Hepatocyte (in vitro differentiated cells): ENCODE measurements around the gene NTHL1. TPM values are rescaled to one million over a fixed set of nuclear protein-coding genes. Genes with fewer than 3 reads are reported as not detected.

Source experiments
- DNase-seq: peaks from one replicate; pipeline ENCODE4 v3.0.0-alpha.2; 2016; ENCODE audit warnings: low spot score
- H2AFZ ChIP-seq: fragments of 200-600 bp; sonication (generic); 2 replicates; pipeline ENCODE4 v1.6.0; 2016; ENCODE audit warnings: antibody characterized with exemption, mild to moderate bottlenecking
- H3K27ac ChIP-seq: fragments of 200-600 bp; sonication (generic); 2 replicates; pipeline ENCODE4 v1.5.1; 2016; ENCODE audit warnings: mild to moderate bottlenecking
- H3K27me3 ChIP-seq: fragments of 200-600 bp; sonication (generic); 2 replicates; pipeline ENCODE4 v1.6.1; 2016
- H3K36me3 ChIP-seq: fragments of 200-600 bp; sonication (generic); replicated peaks from 2 replicates; pipeline ENCODE4 v1.5.1; 2016; ENCODE audit warnings: low read depth; ENCODE audit not compliant: insufficient read depth
- H3K4me1 ChIP-seq: fragments of 200-600 bp; sonication (generic); 2 replicates; pipeline ENCODE4 v1.5.1; 2016; ENCODE audit warnings: mild to moderate bottlenecking, moderate library complexity; ENCODE audit not compliant: insufficient read depth
- H3K4me2 ChIP-seq: fragments of 200-600 bp; sonication (generic); 2 replicates; pipeline ENCODE4 v1.6.0; 2016
- H3K4me3 ChIP-seq: fragments of 200-600 bp; sonication (generic); 2 replicates; pipeline ENCODE4 v1.5.1; 2016; ENCODE audit warnings: mild to moderate bottlenecking
- H3K79me2 ChIP-seq: fragments of 200-600 bp; sonication (generic); 2 replicates; pipeline ENCODE4 v1.6.0; 2017; ENCODE audit warnings: mild to moderate bottlenecking
- H3K9me2 ChIP-seq: fragments of 200-600 bp; sonication (generic); replicated peaks from 2 replicates; pipeline ENCODE4 v1.6.0; 2017; ENCODE audit warnings: mild to moderate bottlenecking; ENCODE audit not compliant: insufficient read depth
- H3K9me3 ChIP-seq: fragments of 200-600 bp; sonication (generic); 2 replicates; pipeline ENCODE4 v1.5.1; 2016; ENCODE audit warnings: low read depth, mild to moderate bottlenecking
- H4K20me1 ChIP-seq: fragments of 200-600 bp; sonication (generic); 2 replicates; pipeline ENCODE4 v1.6.0; 2016; ENCODE audit warnings: mild to moderate bottlenecking; ENCODE audit not compliant: insufficient read depth, poor library complexity, severe bottlenecking
- EZH2 ChIP-seq: fragments of 200-600 bp; sonication (generic); IDR thresholded peaks from 2 replicates; pipeline ENCODE4 v1.6.1; 2016; ENCODE audit warnings: antibody characterized with exemption, mild to moderate bottlenecking, borderline replicate concordance
- EZH2phosphoT487 ChIP-seq: fragments of 200-600 bp; sonication (generic); IDR thresholded peaks from one replicate; pipeline ENCODE4 v1.6.1; 2018; ENCODE audit warnings: antibody characterized with exemption, mild to moderate bottlenecking, low read depth, moderate library complexity; ENCODE audit not compliant: unreplicated experiment, severe bottlenecking
- WGBS: methylation state at CpG from one replicate; pipeline ENCODE4 v1.1.6; 2016; ENCODE audit warnings: low lambda C conversion rate; ENCODE audit errors: missing lambda C conversion rate; 5-methylcytosine and 5-hydroxymethylcytosine counted together
- polyA plus RNA-seq: library from polyadenylated mRNA; unstranded; fragments of >200 nt; fragmentation: Nextera tagmentation; extraction: Ambion mirVana; gene quantifications from 2 replicates; pipeline ENCODE4 v1.2.1, GENCODE V29; 2016
- total RNA-seq: library from RNA; depleted of rRNA; stranded (reverse); fragments of >200 nt; gene quantifications from 2 replicates; pipeline ENCODE4 v1.2.3, GENCODE V29; 2014
- TF ChIP-seq, protein P1 (sequence below): fragments of 200-600 bp; sonication (generic); IDR thresholded peaks from 2 replicates; pipeline ENCODE4 v1.5.1; 2016; ENCODE audit warnings: antibody characterized with exemption, mild to moderate bottlenecking; ENCODE audit not compliant: poor library complexity

Gene NTHL1
- total and polyA plus RNA-seq, 2 experiments from 2014 or later = 19.6 to 28.5 TPM

DNA sequence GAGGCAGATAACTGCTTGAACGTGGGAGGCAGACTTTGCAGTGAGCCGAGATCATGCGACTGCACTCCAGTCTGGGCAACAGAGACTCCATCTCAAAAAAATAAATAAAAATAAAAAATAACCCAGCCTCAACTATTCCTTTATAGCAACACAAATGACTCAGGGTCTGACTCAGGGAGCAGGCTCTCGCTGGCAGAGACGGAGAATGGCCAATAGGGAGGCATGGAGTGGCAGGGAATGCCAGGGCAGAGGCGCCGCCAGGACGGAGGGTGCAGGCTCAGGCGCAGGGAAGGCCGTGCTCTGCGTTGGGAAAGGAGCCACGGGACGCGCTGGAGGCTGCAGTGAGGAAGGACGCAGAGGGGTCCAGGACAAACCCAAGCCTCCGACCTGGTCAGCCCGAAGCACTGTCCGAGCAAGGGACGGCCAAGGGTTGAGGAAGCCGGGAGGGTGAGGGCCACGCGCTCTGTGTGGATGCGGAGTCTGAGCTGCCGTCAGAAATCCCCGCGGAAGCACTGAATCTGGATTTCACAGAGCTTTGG, 47.8 kb upstream of the NTHL1 start:
- no peaks in the 10 kb centered on the region for H3K79me2 ChIP-seq
- no peak overlapping the region for H3K27ac ChIP-seq
- H3K4me3 ChIP-seq = no peak overlapping the region
- no peak overlapping the region for H2AFZ ChIP-seq
- no peaks in the 10 kb centered on the region for H3K36me3 ChIP-seq
- H3K27me3 ChIP-seq = no peaks in the 10 kb centered on the region
- H3K4me1 ChIP-seq = peaks cover 9% of the 10 kb centered on the region
- WGBS = 99% methylated on average over 26 of the region's 26 CpGs
- TF ChIP-seq, protein P1, sequence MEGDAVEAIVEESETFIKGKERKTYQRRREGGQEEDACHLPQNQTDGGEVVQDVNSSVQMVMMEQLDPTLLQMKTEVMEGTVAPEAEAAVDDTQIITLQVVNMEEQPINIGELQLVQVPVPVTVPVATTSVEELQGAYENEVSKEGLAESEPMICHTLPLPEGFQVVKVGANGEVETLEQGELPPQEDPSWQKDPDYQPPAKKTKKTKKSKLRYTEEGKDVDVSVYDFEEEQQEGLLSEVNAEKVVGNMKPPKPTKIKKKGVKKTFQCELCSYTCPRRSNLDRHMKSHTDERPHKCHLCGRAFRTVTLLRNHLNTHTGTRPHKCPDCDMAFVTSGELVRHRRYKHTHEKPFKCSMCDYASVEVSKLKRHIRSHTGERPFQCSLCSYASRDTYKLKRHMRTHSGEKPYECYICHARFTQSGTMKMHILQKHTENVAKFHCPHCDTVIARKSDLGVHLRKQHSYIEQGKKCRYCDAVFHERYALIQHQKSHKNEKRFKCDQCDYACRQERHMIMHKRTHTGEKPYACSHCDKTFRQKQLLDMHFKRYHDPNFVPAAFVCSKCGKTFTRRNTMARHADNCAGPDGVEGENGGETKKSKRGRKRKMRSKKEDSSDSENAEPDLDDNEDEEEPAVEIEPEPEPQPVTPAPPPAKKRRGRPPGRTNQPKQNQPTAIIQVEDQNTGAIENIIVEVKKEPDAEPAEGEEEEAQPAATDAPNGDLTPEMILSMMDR = no peak
- no peak for TF ChIP-seq EZH2
- no peak for TF ChIP-seq EZH2phosphoT487
- peaks cover 7% of the 10 kb centered on the region for H4K20me1 ChIP-seq
- no peaks in the 10 kb centered on the region for H3K9me2 ChIP-seq
- no peak overlapping the region for H3K4me2 ChIP-seq
- no peaks in the 10 kb centered on the region for H3K9me3 ChIP-seq
- DNase-seq = peak; percentile 3

DNA sequence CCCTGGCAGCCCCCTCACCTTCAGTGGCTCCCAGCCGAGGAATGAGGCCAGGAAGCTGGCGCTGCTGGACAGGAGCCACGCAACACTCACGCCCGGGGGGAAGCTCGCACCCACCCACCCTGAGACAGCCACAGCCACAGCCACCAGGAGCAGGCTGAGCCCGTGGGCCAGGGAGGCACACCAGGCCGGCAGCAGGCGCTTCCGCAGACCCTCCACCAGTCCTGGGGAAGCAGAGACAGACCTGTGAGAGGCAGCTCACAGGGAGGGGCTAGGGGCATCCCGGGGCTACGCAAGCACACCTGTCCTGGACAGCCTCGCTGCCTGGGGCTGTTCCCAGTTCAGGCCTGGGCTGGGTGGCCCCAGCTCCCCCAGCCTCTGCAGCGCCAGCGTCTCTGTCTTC, 46.2 kb upstream of the NTHL1 start:
- H3K36me3 ChIP-seq = no peaks in the 10 kb centered on the region
- TF ChIP-seq EZH2 (no peak), EZH2phosphoT487 (no peak)
- TF ChIP-seq, protein P1 = no peak

GRCh38 chr16:2092866-2093265, 45.2 kb upstream of the NTHL1 start:
- no peak overlapping the region for H3K4me2 ChIP-seq
- no peak overlapping the region for H3K4me3 ChIP-seq
- no peak overlapping the region for H2AFZ ChIP-seq
- H3K9me2 ChIP-seq = no peaks in the 10 kb centered on the region
- 100% methylated on average over 13 of the region's 13 CpGs for WGBS
- peak; percentile 5 for DNase-seq
- H3K9me3 ChIP-seq = no peaks in the 10 kb centered on the region
- no peaks in the 10 kb centered on the region for H3K36me3 ChIP-seq
- TF ChIP-seq EZH2phosphoT487 = no peak
- TF ChIP-seq EZH2 = no peak
- TF ChIP-seq, protein P1 = no peak
- H4K20me1 ChIP-seq = peaks cover 7% of the 10 kb centered on the region
- H3K4me1 ChIP-seq = peaks cover 9% of the 10 kb centered on the region
- H3K27me3 ChIP-seq = no peaks in the 10 kb centered on the region
- no peaks in the 10 kb centered on the region for H3K79me2 ChIP-seq
- H3K27ac ChIP-seq = no peak overlapping the region

More for the DNA sequence above, 46.2 kb upstream of the NTHL1 start:
- Histone ChIP-seq H3K27ac (no peak overlapping the region), H4K20me1 (peaks cover 7% of the 10 kb centered on the region), H3K4me1 (peaks cover 9% of the 10 kb centered on the region), H3K4me2 (no peak overlapping the region), H2AFZ (no peak overlapping the region), H3K27me3 (no peaks in the 10 kb centered on the region), H3K9me2 (no peaks in the 10 kb centered on the region), H3K79me2 (no peaks in the 10 kb centered on the region), H3K9me3 (no peaks in the 10 kb centered on the region), H3K4me3 (no peak overlapping the region)
- WGBS = 96% methylated on average over 13 of the region's 15 CpGs
- DNase-seq = peak; percentile 3

- Histone ChIP-seq H3K4me2 (peak overlapping the region; percentile 81), H3K79me2 (no peaks in the 10 kb centered on the region), H2AFZ (no peak overlapping the region), H3K27me3 (no peaks in the 10 kb centered on the region), H4K20me1 (peaks cover 7% of the 10 kb centered on the region), H3K9me3 (no peaks in the 10 kb centered on the region), H3K9me2 (no peaks in the 10 kb centered on the region), H3K36me3 (no peaks in the 10 kb centered on the region), H3K4me1 (peaks cover 9% of the 10 kb centered on the region), H3K4me3 (no peak overlapping the region), H3K27ac (peak overlapping the region; percentile 65)
- DNase-seq = peak; percentile 37
- WGBS = 86% methylated on average over 16 of the region's 16 CpGs
- TF ChIP-seq EZH2phosphoT487 = no peak
- TF ChIP-seq, protein P1 = no peak
- TF ChIP-seq EZH2 = no peak
Measured at GRCh38 chr16:2092256-2092620, 44.6 kb upstream of the NTHL1 start.
